ENCODE data around the gene CTCFL.

DNA sequence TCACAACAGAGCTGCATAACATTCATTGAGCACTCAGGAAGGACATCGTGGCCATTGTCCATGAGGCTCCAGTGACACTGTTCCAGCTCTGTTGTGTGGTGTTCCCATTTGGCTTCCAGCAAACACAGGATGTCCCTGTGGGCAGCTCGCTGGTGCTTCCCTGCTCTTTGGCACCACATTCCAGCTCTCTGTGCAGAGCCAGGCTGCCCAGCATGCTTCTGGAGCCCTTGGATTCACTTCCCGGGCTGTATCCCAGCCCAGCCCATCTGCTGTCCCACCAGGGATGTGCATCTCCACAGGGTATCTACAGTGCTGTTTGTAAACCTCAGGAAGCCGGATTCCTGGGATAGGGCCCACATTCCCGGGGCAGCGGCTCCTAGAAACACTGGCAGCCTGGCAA, 57.2 kb downstream of the CTCFL start:
- no peak for TF ChIP-seq SUZ12 (IDR thresholded peaks at IDR 0.05; ENCODE audit: extremely low read depth, insufficient read depth, insufficient read length)
- no peak for TF ChIP-seq YY1 (IDR thresholded peaks at IDR 0.05; ENCODE audit: insufficient read depth, insufficient read length)
- no peak for TF ChIP-seq ZNF274 (IDR thresholded peaks at IDR 0.05; ENCODE audit: low read depth, low read length)

Measured in NT2/D1 (cell line).